Measurements from ENCODE around the gene ACTMAP. TPM values are rescaled to one million over a fixed set of nuclear protein-coding genes. Genes with fewer than 3 reads are reported as not detected.

The ACTMAP gene
- total RNA-seq, 1 donor from 2014 or later, result 9.6 TPM

DNA sequence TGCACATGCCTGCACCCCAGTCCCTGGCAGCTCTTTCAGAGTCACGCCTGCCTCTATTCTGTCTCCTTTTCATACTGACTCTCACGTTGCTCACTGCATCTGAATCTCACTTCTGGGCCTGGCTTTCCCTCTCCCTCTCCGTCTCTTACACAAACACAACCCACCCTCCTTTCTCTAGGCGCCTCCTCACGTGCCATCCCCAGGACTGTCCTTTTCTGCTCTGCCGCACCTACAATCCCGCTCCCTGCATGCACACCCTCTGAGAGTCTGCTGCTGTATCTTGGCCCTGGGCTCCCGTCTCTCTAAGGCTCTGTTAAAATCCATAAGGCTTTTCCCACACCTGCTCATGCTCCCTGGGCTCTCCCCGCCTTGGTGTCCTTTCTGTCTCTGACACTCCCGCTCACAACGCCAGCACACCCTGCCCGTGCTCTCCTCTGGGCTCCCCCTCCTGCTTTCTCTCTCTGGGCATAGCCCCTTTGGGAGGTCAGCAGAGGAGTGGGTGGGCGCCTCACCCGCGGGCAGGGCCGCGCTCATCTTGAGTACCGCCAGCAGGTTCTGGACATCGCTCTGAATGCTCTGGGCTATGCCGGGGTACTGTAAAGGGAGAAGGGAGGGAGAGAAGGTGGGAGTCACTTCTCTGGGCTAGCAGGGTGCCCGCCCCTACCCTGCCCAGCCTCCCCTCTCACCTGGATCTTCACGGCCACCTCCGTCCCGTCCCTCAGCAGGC lies 47.1 kb downstream of the ACTMAP start:
- Histone ChIP-seq H4K20me1 (ENCODE audit: insufficient read depth, low read length) (no peaks in the 10 kb centered on the region), H3K27ac (ENCODE audit: low read depth, low read length) (no peak overlapping the region), H3K4me2 (ENCODE audit: low read length) (no peak overlapping the region), H3K9me3 (ENCODE audit: insufficient read depth, low read depth, low read length) (no peaks in the 10 kb centered on the region), H3K79me2 (ENCODE audit: insufficient read depth, low read length) (no peaks in the 10 kb centered on the region), H3K27me3 (ENCODE audit: insufficient read depth, low read length) (no peaks in the 10 kb centered on the region), H3K4me3 (ENCODE audit: insufficient read depth, low read depth, low read length) (no peak overlapping the region), H2AFZ (ENCODE audit: low read depth, low read length) (no peak overlapping the region), H3K9ac (ENCODE audit: low read length) (no peak overlapping the region), H3K36me3 (ENCODE audit: insufficient read depth, low read length) (peaks cover 2% of the 10 kb centered on the region), H3K4me1 (ENCODE audit: insufficient read depth, low read length) (no peaks in the 10 kb centered on the region)
- H3K4me1 Mint-ChIP-seq (ENCODE audit: low read depth, unreplicated experiment), result peaks cover 9% of the 10 kb centered on the region
- no peaks in the 10 kb centered on the region for H3K27me3 Mint-ChIP-seq (ENCODE audit: low read depth, unreplicated experiment)
- TF ChIP-seq EZH2 (IDR thresholded peaks at IDR 0.05; ENCODE audit: insufficient read depth, low read length), result no peak
- TF ChIP-seq, protein P1, sequence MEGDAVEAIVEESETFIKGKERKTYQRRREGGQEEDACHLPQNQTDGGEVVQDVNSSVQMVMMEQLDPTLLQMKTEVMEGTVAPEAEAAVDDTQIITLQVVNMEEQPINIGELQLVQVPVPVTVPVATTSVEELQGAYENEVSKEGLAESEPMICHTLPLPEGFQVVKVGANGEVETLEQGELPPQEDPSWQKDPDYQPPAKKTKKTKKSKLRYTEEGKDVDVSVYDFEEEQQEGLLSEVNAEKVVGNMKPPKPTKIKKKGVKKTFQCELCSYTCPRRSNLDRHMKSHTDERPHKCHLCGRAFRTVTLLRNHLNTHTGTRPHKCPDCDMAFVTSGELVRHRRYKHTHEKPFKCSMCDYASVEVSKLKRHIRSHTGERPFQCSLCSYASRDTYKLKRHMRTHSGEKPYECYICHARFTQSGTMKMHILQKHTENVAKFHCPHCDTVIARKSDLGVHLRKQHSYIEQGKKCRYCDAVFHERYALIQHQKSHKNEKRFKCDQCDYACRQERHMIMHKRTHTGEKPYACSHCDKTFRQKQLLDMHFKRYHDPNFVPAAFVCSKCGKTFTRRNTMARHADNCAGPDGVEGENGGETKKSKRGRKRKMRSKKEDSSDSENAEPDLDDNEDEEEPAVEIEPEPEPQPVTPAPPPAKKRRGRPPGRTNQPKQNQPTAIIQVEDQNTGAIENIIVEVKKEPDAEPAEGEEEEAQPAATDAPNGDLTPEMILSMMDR (IDR thresholded peaks at IDR 0.05; ENCODE audit: insufficient read depth, low read depth, low read length), result no peak
- H3K27ac Mint-ChIP-seq (ENCODE audit: unreplicated experiment), result peak overlapping the region; percentile 4
- H3K4me3 Mint-ChIP-seq (ENCODE audit: unreplicated experiment), result peak overlapping the region; percentile 67
- H3K9me3 Mint-ChIP-seq (ENCODE audit: unreplicated experiment), result peaks cover 1% of the 10 kb centered on the region
- H3K36me3 Mint-ChIP-seq (ENCODE audit: low read depth, unreplicated experiment), result peaks cover 12% of the 10 kb centered on the region
- FAIRE-seq, result no peak
- no peak for DNase-seq (ENCODE audit: low read depth)

DNA sequence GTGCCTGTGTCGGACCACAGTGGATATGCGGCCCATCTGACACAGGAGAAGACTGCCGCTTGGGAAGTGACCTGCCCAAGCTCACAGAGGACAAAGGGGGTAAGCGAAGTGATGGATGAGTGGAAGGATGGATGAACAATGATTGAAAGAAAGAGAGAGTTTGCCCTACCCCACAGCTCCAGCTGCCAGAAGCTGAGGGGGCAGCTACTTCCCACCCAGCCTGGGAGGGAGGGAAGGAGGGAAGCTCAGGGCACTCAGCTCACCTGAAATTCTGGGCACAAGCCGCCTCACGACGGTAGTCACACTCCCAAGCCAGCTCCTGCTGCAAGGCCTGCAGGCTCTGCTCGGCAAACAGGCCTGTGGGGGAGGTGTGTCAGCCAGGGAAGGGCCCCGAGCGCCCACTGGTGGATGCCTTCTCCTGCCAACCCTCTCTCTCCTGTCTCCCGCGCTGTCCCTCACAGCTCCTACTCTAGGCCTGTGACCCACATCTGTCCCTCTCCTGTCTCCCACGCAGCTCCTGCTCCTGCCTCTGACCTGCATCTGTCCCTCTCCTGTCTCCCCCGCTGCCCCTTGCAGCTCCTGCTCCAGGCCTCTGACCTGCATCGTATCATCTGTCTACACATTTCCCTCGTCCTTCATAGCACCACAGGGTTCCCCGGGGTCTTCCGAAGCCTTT lies 47.8 kb downstream of the ACTMAP start:
- Histone ChIP-seq H3K4me3 (ENCODE audit: insufficient read depth, low read depth, low read length) (no peak overlapping the region), H2AFZ (ENCODE audit: low read depth, low read length) (no peak overlapping the region), H3K27me3 (ENCODE audit: insufficient read depth, low read length) (no peaks in the 10 kb centered on the region), H3K4me1 (ENCODE audit: insufficient read depth, low read length) (no peaks in the 10 kb centered on the region), H3K4me2 (ENCODE audit: low read length) (no peak overlapping the region), H3K79me2 (ENCODE audit: insufficient read depth, low read length) (no peaks in the 10 kb centered on the region), H3K9me3 (ENCODE audit: insufficient read depth, low read depth, low read length) (no peaks in the 10 kb centered on the region), H4K20me1 (ENCODE audit: insufficient read depth, low read length) (no peaks in the 10 kb centered on the region), H3K9ac (ENCODE audit: low read length) (no peak overlapping the region), H3K27ac (ENCODE audit: low read depth, low read length) (no peak overlapping the region), H3K36me3 (ENCODE audit: insufficient read depth, low read length) (peaks cover 2% of the 10 kb centered on the region)
- TF ChIP-seq, protein P1 (IDR thresholded peaks at IDR 0.05; ENCODE audit: insufficient read depth, low read depth, low read length), result peak; percentile 14
- TF ChIP-seq EZH2 (IDR thresholded peaks at IDR 0.05; ENCODE audit: insufficient read depth, low read length), result no peak
- FAIRE-seq (no peak), DNase-seq (ENCODE audit: low read depth) (no peak)
- Mint-ChIP-seq H3K4me1 (ENCODE audit: low read depth, unreplicated experiment) (peaks cover 7% of the 10 kb centered on the region), H3K9me3 (ENCODE audit: unreplicated experiment) (peaks cover 1% of the 10 kb centered on the region), H3K27ac (ENCODE audit: unreplicated experiment) (no peak overlapping the region), H3K4me3 (ENCODE audit: unreplicated experiment) (no peak overlapping the region), H3K27me3 (ENCODE audit: low read depth, unreplicated experiment) (no peaks in the 10 kb centered on the region), H3K36me3 (ENCODE audit: low read depth, unreplicated experiment) (peaks cover 12% of the 10 kb centered on the region)

DNA sequence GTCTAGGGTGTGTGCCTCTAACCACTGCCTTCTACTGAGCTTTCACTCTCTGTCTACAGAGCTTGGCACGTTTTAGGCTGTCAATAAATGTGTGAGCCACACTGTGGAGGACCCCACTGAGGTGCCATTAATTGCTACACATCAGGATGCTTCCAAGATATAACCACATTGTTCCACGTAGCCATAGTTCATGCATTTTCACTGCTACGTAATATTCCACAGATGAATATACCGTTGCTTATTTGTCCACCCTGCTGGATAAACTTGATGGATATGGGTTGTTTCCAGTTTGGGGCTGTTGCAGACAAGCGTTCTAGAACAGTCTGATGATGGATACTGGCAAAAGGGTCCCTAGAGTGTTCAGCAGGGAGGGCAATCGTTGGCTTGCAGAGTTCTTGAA lies 48.5 kb downstream of the ACTMAP start:
- H3K9me3 ChIP-seq (ENCODE audit: insufficient read depth, low read depth, low read length), result no peaks in the 10 kb centered on the region
- TF ChIP-seq, protein P1 (IDR thresholded peaks at IDR 0.05; ENCODE audit: insufficient read depth, low read depth, low read length), result no peak
- TF ChIP-seq EZH2 (IDR thresholded peaks at IDR 0.05; ENCODE audit: insufficient read depth, low read length), result no peak
- no peaks in the 10 kb centered on the region for H3K27me3 ChIP-seq (ENCODE audit: insufficient read depth, low read length)
- H3K27ac Mint-ChIP-seq (ENCODE audit: unreplicated experiment), result no peak overlapping the region
- no peak overlapping the region for H2AFZ ChIP-seq (ENCODE audit: low read depth, low read length)
- no peak for DNase-seq (ENCODE audit: low read depth)
- no peaks in the 10 kb centered on the region for H4K20me1 ChIP-seq (ENCODE audit: insufficient read depth, low read length)
- no peak overlapping the region for H3K4me2 ChIP-seq (ENCODE audit: low read length)
- H3K79me2 ChIP-seq (ENCODE audit: insufficient read depth, low read length), result no peaks in the 10 kb centered on the region
- H3K4me1 ChIP-seq (ENCODE audit: insufficient read depth, low read length), result no peaks in the 10 kb centered on the region
- H3K36me3 ChIP-seq (ENCODE audit: insufficient read depth, low read length), result peaks cover 2% of the 10 kb centered on the region
- H3K27ac ChIP-seq (ENCODE audit: low read depth, low read length), result no peak overlapping the region
- peaks cover 12% of the 10 kb centered on the region for H3K36me3 Mint-ChIP-seq (ENCODE audit: low read depth, unreplicated experiment)
- H3K27me3 Mint-ChIP-seq (ENCODE audit: low read depth, unreplicated experiment), result no peaks in the 10 kb centered on the region
- no peak overlapping the region for H3K9ac ChIP-seq (ENCODE audit: low read length)
- peaks cover 1% of the 10 kb centered on the region for H3K9me3 Mint-ChIP-seq (ENCODE audit: unreplicated experiment)
- no peak overlapping the region for H3K4me3 ChIP-seq (ENCODE audit: insufficient read depth, low read depth, low read length)
- H3K4me1 Mint-ChIP-seq (ENCODE audit: low read depth, unreplicated experiment), result peaks cover 7% of the 10 kb centered on the region
- H3K4me3 Mint-ChIP-seq (ENCODE audit: unreplicated experiment), result no peak overlapping the region
- FAIRE-seq, result no peak

Measured in astrocyte (in vitro differentiated cells and primary cell).